ENCODE results near the gene ZNF804B. TPM values are rescaled to one million over a fixed set of nuclear protein-coding genes. Genes with fewer than 3 reads are reported as not detected.

Gene ZNF804B
- total RNA-seq, 6 donors from 2014 or later, result not detected

GRCh38 chr7:89064831-89065230, 305.3 kb downstream of the ZNF804B start:
- H3K27ac ChIP-seq, result no peak overlapping the region
- DNase-seq, result no peak
- H3K27me3 ChIP-seq, result no peaks in the 10 kb centered on the region
- 60 to 61% methylated on average over 3 of the region's 3 CpGs for WGBS, 2 donors
- no peak for ATAC-seq (ENCODE audit: low FRiP score in 2 of 2)
- no peaks in the 10 kb centered on the region for H3K9me3 ChIP-seq
- H3K36me3 ChIP-seq, result no peaks in the 10 kb centered on the region
- no peak overlapping the region for H3K4me3 ChIP-seq
- no peaks in the 10 kb centered on the region for H3K4me1 ChIP-seq
- TF ChIP-seq, protein P1, sequence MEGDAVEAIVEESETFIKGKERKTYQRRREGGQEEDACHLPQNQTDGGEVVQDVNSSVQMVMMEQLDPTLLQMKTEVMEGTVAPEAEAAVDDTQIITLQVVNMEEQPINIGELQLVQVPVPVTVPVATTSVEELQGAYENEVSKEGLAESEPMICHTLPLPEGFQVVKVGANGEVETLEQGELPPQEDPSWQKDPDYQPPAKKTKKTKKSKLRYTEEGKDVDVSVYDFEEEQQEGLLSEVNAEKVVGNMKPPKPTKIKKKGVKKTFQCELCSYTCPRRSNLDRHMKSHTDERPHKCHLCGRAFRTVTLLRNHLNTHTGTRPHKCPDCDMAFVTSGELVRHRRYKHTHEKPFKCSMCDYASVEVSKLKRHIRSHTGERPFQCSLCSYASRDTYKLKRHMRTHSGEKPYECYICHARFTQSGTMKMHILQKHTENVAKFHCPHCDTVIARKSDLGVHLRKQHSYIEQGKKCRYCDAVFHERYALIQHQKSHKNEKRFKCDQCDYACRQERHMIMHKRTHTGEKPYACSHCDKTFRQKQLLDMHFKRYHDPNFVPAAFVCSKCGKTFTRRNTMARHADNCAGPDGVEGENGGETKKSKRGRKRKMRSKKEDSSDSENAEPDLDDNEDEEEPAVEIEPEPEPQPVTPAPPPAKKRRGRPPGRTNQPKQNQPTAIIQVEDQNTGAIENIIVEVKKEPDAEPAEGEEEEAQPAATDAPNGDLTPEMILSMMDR (IDR thresholded peaks at IDR 0.05), result no peak
- TF ChIP-seq EP300 (IDR thresholded peaks at IDR 0.05), result no peak
- TF ChIP-seq POLR2AphosphoS5 (IDR thresholded peaks at IDR 0.05), result no peak
- no peak for TF ChIP-seq POLR2A (IDR thresholded peaks at IDR 0.05)

DNA sequence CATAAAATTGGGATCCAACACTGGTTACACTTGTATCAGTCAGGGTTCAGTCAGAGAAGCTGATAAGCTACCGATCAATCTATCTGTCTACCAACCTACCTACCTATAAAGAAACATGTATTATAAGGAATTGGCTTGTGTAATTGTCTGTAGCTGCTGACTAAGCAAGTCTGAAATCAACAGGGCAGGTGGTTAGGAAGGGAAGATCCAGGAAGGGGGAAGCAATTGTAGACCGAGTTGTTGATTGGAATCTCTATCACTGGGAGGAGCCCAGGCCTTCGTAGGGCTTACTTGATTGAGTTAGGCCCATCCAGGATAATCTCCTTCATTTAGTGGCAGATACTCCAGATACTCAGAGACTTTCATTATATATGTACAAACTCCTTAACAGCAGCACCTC, 307.5 kb downstream of the ZNF804B start:
- H3K4me3 ChIP-seq, result no peak overlapping the region
- no peak for ATAC-seq (ENCODE audit: low FRiP score in 2 of 2)
- TF ChIP-seq, protein P1 (IDR thresholded peaks at IDR 0.05), result no peak
- TF ChIP-seq EP300 (IDR thresholded peaks at IDR 0.05) (no peak), POLR2AphosphoS5 (IDR thresholded peaks at IDR 0.05) (no peak), POLR2A (IDR thresholded peaks at IDR 0.05) (no peak)
- H3K27ac ChIP-seq, result no peak overlapping the region
- H3K4me1 ChIP-seq, result no peaks in the 10 kb centered on the region
- H3K9me3 ChIP-seq, result no peaks in the 10 kb centered on the region
- no peak for DNase-seq
- H3K27me3 ChIP-seq, result no peaks in the 10 kb centered on the region
- 77 to 78% methylated on average over 3 of the region's 3 CpGs for WGBS, 2 donors
- no peaks in the 10 kb centered on the region for H3K36me3 ChIP-seq

DNA sequence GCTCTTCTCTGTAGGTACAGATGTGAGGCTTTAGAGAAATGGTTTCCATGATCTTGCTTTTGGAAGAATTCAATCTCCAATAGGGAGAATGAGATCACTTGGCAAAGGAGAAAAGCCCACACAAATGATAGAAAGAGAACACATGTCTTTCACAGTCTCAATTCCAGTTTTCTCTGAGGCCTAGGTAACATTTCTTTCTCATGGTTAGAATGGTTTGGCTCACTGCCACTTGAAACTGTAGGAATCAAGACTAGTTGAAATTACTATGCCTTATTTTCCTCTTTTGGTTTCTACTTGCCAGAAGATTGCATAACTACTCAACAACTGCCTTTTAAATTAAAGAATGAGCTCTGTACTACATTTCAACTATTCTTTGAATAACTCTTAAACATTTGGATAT, 312.6 kb downstream of the ZNF804B start:
- Histone ChIP-seq H3K4me3 (no peak overlapping the region), H3K27ac (no peak overlapping the region), H3K36me3 (no peaks in the 10 kb centered on the region), H3K27me3 (no peaks in the 10 kb centered on the region), H3K9me3 (peaks cover 0 to 4% (median 0%) of the 10 kb centered on the region in 4 donors), H3K4me1 (no peaks in the 10 kb centered on the region)
- TF ChIP-seq EP300 (IDR thresholded peaks at IDR 0.05) (no peak), POLR2AphosphoS5 (IDR thresholded peaks at IDR 0.05) (no peak), POLR2A (IDR thresholded peaks at IDR 0.05) (no peak)
- TF ChIP-seq, protein P1 (IDR thresholded peaks at IDR 0.05), result no peak
- no peak for DNase-seq
- ATAC-seq (ENCODE audit: low FRiP score in 2 of 2), result no peak

GRCh38 chr7:89073776-89074175, 314.3 kb downstream of the ZNF804B start:
- no peak for ATAC-seq (ENCODE audit: low FRiP score in 2 of 2)
- TF ChIP-seq EP300 (IDR thresholded peaks at IDR 0.05), result no peak
- TF ChIP-seq, protein P1 (IDR thresholded peaks at IDR 0.05), result no peak
- no peak for TF ChIP-seq POLR2AphosphoS5 (IDR thresholded peaks at IDR 0.05)
- TF ChIP-seq POLR2A (IDR thresholded peaks at IDR 0.05), result no peak
- no peak overlapping the region for H3K27ac ChIP-seq
- 73 to 80% methylated on average over 2 of the region's 2 CpGs for WGBS, 2 donors
- peaks cover 0 to 4% (median 0%) of the 10 kb centered on the region in 4 donors for H3K9me3 ChIP-seq
- no peak for DNase-seq
- no peaks in the 10 kb centered on the region for H3K4me1 ChIP-seq
- H3K36me3 ChIP-seq, result no peaks in the 10 kb centered on the region
- no peaks in the 10 kb centered on the region for H3K27me3 ChIP-seq
- no peak overlapping the region for H3K4me3 ChIP-seq

DNA sequence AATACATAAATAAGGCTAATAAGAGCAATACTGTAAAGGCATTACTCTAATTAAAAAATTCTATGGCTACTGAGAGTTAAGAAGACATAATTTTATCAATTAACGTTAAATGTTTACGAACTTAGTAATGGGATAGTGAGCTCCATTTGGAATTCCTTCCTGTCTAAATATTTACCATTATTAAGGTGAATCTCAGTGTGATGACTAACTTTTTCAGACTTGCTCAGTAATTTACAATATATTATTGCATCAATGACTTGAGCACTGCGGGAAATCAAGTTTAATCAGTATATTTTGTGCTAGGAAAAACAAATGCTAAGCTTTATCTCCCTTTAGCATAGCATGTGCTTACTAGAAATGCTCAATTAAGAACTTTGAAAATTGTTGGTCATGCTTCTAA, 318.5 kb downstream of the ZNF804B start:
- no peak for ATAC-seq (ENCODE audit: low FRiP score in 2 of 2)
- Histone ChIP-seq H3K27ac (no peak overlapping the region), H3K27me3 (no peaks in the 10 kb centered on the region), H3K36me3 (no peaks in the 10 kb centered on the region), H3K4me1 (no peaks in the 10 kb centered on the region), H3K9me3 (peaks cover 0 to 4% (median 0%) of the 10 kb centered on the region in 4 donors), H3K4me3 (no peak overlapping the region)
- TF ChIP-seq, protein P1 (IDR thresholded peaks at IDR 0.05), result no peak
- no peak for TF ChIP-seq POLR2AphosphoS5 (IDR thresholded peaks at IDR 0.05)
- TF ChIP-seq POLR2A (IDR thresholded peaks at IDR 0.05), result no peak
- no peak for TF ChIP-seq EP300 (IDR thresholded peaks at IDR 0.05)
- DNase-seq, result no peak
- WGBS, 2 donors, result 82 to 84% methylated on average over 3 of the region's 3 CpGs
